Fibroblast of mammary gland (primary cell): Measurements from ENCODE around the gene PON3.

Experiments used
- DNase-seq: peaks from one replicate; pipeline ENCODE4 v3.0.0-alpha.2; 2010; ENCODE audit warnings: low read depth
- H3K4me3 ChIP-seq: 2 replicates; pipeline ENCODE4 v1.5.1; 2011; ENCODE audit warnings: low read depth, mild to moderate bottlenecking, low read length, moderate library complexity; ENCODE audit not compliant: control insufficient read depth
- TF ChIP-seq, protein P1 (sequence below): conservative IDR thresholded peaks from 2 replicates; pipeline ENCODE4 v1.5.1; 2011; ENCODE audit warnings: low read depth, low read length, inconsistent platforms; ENCODE audit not compliant: control insufficient read depth, insufficient read depth

The PON3 gene

DNA sequence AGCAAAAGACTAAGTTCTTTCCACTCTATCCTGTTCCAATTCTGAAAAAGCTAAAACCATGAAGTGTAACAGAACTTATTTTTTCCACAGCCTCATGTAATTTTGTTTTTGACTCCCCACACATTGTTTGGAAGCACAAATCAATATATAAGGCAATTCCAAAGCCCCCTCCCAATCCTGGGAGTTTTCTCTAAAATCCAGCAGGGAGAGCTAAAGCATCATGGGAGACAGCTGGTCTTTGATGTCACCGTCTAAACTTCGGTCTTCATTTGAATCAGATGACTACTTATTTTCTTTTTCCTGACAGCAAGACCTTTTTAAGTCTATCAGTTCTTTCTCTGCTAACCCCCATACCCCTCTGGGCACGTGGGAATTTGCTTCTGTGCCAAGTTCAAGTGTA, 38.6 kb downstream of the PON3 start:
- no peak for DNase-seq
- H3K4me3 ChIP-seq: no peak overlapping the region
- TF ChIP-seq, protein P1, sequence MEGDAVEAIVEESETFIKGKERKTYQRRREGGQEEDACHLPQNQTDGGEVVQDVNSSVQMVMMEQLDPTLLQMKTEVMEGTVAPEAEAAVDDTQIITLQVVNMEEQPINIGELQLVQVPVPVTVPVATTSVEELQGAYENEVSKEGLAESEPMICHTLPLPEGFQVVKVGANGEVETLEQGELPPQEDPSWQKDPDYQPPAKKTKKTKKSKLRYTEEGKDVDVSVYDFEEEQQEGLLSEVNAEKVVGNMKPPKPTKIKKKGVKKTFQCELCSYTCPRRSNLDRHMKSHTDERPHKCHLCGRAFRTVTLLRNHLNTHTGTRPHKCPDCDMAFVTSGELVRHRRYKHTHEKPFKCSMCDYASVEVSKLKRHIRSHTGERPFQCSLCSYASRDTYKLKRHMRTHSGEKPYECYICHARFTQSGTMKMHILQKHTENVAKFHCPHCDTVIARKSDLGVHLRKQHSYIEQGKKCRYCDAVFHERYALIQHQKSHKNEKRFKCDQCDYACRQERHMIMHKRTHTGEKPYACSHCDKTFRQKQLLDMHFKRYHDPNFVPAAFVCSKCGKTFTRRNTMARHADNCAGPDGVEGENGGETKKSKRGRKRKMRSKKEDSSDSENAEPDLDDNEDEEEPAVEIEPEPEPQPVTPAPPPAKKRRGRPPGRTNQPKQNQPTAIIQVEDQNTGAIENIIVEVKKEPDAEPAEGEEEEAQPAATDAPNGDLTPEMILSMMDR: no peak

- H3K4me3 ChIP-seq: no peak overlapping the region
- DNase-seq: no peak
- TF ChIP-seq, protein P1: peak; percentile 1
Observed at GRCh38 chr7:95342642-95343307, 53.4 kb downstream of the PON3 start.

DNA sequence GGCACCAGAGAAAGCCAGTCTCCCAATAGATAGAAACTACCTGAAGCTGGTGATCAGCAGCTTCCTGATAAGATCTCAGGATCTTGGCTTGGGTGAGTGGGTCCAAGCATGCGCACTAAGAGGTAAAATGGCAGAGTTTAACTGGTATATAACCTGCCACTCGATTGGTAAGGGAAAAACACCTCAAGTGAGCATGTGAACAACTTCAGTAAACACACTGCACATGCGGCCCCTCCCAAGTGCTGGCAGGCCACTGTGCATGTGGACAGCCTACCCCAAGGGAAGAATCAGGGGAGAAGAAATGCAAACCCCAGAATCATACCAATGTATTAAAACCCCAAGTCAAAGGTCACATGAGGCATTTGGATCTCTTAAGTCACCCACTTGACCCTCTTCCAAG, 54.1 kb downstream of the PON3 start:
- no peak for DNase-seq
- TF ChIP-seq, protein P1: no peak
- no peak overlapping the region for H3K4me3 ChIP-seq

- TF ChIP-seq, protein P1: no peak
- DNase-seq: no peak
- H3K4me3 ChIP-seq: no peak overlapping the region
Observed at GRCh38 chr7:95340491-95340890, 55.7 kb downstream of the PON3 start.

GRCh38 chr7:95338832-95339231, 57.3 kb downstream of the PON3 start:
- DNase-seq: no peak
- TF ChIP-seq, protein P1: no peak

DNA sequence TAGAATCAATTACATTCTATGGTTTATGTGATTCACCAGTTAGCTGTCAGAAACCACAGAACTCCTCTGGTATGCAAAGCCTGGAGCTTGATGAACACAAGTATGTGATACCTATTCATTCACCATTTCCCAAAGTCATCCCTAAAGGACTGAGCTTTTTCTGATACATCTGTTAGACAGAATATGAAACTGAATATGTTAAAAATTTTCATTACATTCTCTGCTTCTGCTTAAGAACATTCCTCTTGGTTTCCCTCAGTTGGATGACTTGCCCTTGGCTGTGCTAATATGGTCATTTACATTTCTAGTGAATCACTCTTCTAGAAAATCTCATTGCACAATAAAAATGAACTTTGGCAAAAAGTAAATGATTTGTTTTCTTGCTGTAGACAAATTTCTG, 61.1 kb downstream of the PON3 start:
- TF ChIP-seq, protein P1: no peak
- no peak overlapping the region for H3K4me3 ChIP-seq
- DNase-seq: peak; percentile 81

More at GRCh38 chr7:95338832-95339231, 57.3 kb downstream of the PON3 start:
- no peak overlapping the region for H3K4me3 ChIP-seq
